ENCODE measurements around the gene TMEM108. TPM values are rescaled to one million over a fixed set of nuclear protein-coding genes. Genes with fewer than 3 reads are reported as not detected.

TMEM108 gene
- polyA plus RNA-seq, 1 of the 3 experiments (the other 2 are of a cell fraction): 8.6 TPM

GRCh38 chr3:133040696-133041523 lies 2.7 kb downstream of the TMEM108 start (continued):
- no peak for TF ChIP-seq SIN3A (IDR thresholded peaks at IDR 0.05; ENCODE audit: borderline replicate concordance, low read depth, low read length)
- TF ChIP-seq MEF2A (IDR thresholded peaks at IDR 0.05; ENCODE audit: borderline replicate concordance, low read depth): no peak
- TF ChIP-seq RCOR1 (IDR thresholded peaks at IDR 0.05; ENCODE audit: low read length): peak; percentile 35; the same call in 1 of the 2 replicates
- 0 out of 2 replicates have a peak, but pooled peaks have one; percentile 46 for TF ChIP-seq FOXJ3 (CRISPR knock-in tag; IDR thresholded peaks at IDR 0.05)
- TF ChIP-seq POLR2AphosphoS5 (IDR thresholded peaks at IDR 0.05; ENCODE audit: low read depth, low read length): no peak
- peak; percentile 97 for TF ChIP-seq SMC3 (IDR thresholded peaks at IDR 0.05; ENCODE audit: low read depth, low read length)
- TF ChIP-seq CTCF (IDR thresholded peaks at IDR 0.05): peak; percentile 92
- no peak for TF ChIP-seq ELF1 (IDR thresholded peaks at IDR 0.05)
- no peak for TF ChIP-seq FOSL2 (IDR thresholded peaks at IDR 0.05; ENCODE audit: borderline replicate concordance, low read depth)
- TF ChIP-seq, protein P1, sequence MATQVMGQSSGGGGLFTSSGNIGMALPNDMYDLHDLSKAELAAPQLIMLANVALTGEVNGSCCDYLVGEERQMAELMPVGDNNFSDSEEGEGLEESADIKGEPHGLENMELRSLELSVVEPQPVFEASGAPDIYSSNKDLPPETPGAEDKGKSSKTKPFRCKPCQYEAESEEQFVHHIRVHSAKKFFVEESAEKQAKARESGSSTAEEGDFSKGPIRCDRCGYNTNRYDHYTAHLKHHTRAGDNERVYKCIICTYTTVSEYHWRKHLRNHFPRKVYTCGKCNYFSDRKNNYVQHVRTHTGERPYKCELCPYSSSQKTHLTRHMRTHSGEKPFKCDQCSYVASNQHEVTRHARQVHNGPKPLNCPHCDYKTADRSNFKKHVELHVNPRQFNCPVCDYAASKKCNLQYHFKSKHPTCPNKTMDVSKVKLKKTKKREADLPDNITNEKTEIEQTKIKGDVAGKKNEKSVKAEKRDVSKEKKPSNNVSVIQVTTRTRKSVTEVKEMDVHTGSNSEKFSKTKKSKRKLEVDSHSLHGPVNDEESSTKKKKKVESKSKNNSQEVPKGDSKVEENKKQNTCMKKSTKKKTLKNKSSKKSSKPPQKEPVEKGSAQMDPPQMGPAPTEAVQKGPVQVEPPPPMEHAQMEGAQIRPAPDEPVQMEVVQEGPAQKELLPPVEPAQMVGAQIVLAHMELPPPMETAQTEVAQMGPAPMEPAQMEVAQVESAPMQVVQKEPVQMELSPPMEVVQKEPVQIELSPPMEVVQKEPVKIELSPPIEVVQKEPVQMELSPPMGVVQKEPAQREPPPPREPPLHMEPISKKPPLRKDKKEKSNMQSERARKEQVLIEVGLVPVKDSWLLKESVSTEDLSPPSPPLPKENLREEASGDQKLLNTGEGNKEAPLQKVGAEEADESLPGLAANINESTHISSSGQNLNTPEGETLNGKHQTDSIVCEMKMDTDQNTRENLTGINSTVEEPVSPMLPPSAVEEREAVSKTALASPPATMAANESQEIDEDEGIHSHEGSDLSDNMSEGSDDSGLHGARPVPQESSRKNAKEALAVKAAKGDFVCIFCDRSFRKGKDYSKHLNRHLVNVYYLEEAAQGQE (IDR thresholded peaks at IDR 0.05; ENCODE audit: low read depth, low read length): no peak
- TF ChIP-seq CHD2 (IDR thresholded peaks at IDR 0.05; ENCODE audit: low read length, partially characterized antibody): peak; percentile 46
- no peak for TF ChIP-seq EZH2phosphoT487 (IDR thresholded peaks at IDR 0.05; ENCODE audit: borderline replicate concordance, low read depth)
- TF ChIP-seq, protein P2, sequence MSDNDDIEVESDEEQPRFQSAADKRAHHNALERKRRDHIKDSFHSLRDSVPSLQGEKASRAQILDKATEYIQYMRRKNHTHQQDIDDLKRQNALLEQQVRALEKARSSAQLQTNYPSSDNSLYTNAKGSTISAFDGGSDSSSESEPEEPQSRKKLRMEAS (IDR thresholded peaks at IDR 0.05; ENCODE audit: low read depth): no peak
- peak; percentile 25; the same call in 1 of the 2 replicates for TF ChIP-seq GATA2 (CRISPR knock-in tag; IDR thresholded peaks at IDR 0.05)
- TF ChIP-seq NFIC (IDR thresholded peaks at IDR 0.05; ENCODE audit: borderline replicate concordance): no peak
- TF ChIP-seq TEAD4 (IDR thresholded peaks at IDR 0.05; ENCODE audit: borderline replicate concordance, insufficient read depth): no peak
- TF ChIP-seq, protein P3, sequence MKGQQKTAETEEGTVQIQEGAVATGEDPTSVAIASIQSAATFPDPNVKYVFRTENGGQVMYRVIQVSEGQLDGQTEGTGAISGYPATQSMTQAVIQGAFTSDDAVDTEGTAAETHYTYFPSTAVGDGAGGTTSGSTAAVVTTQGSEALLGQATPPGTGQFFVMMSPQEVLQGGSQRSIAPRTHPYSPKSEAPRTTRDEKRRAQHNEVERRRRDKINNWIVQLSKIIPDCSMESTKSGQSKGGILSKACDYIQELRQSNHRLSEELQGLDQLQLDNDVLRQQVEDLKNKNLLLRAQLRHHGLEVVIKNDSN (IDR thresholded peaks at IDR 0.05; ENCODE audit: borderline replicate concordance, low read depth): no peak

Measured in SK-N-SH (cell line).